GM12874 (cell line): ENCODE measurements around the gene PACRG.

Source experiments
- TF ChIP-seq, protein P1 (sequence below): IDR thresholded peaks from 2 replicates; pipeline ENCODE4 v1.5.1; 2011; ENCODE audit warnings: low read depth, mild to moderate bottlenecking, control low read depth, low read length, moderate library complexity; ENCODE audit not compliant: insufficient read depth

PACRG gene

DNA sequence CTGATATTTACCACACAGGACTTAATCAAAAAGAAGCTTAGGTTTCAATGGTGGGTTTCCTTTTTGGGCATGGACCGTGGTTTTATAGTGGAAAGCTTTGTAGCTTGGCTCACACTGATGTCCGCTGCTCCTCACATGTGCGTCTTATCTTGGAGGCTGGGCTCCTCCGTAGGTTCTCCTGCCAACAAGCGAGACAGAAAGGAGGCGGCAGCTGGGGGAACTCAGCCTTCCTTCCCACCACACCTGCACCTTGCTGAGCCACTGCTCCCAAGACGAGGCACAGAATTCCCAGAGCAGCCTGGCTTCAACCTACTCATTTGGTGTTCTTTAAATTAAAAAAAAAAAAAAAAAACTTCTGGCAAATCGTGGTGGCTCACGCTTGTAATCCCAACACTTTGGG, 451.3 kb downstream of the PACRG start:
- TF ChIP-seq, protein P1, sequence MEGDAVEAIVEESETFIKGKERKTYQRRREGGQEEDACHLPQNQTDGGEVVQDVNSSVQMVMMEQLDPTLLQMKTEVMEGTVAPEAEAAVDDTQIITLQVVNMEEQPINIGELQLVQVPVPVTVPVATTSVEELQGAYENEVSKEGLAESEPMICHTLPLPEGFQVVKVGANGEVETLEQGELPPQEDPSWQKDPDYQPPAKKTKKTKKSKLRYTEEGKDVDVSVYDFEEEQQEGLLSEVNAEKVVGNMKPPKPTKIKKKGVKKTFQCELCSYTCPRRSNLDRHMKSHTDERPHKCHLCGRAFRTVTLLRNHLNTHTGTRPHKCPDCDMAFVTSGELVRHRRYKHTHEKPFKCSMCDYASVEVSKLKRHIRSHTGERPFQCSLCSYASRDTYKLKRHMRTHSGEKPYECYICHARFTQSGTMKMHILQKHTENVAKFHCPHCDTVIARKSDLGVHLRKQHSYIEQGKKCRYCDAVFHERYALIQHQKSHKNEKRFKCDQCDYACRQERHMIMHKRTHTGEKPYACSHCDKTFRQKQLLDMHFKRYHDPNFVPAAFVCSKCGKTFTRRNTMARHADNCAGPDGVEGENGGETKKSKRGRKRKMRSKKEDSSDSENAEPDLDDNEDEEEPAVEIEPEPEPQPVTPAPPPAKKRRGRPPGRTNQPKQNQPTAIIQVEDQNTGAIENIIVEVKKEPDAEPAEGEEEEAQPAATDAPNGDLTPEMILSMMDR: no peak

GRCh38 chr6:163179721-163180120, 451.9 kb downstream of the PACRG start:
- TF ChIP-seq, protein P1: no peak

DNA sequence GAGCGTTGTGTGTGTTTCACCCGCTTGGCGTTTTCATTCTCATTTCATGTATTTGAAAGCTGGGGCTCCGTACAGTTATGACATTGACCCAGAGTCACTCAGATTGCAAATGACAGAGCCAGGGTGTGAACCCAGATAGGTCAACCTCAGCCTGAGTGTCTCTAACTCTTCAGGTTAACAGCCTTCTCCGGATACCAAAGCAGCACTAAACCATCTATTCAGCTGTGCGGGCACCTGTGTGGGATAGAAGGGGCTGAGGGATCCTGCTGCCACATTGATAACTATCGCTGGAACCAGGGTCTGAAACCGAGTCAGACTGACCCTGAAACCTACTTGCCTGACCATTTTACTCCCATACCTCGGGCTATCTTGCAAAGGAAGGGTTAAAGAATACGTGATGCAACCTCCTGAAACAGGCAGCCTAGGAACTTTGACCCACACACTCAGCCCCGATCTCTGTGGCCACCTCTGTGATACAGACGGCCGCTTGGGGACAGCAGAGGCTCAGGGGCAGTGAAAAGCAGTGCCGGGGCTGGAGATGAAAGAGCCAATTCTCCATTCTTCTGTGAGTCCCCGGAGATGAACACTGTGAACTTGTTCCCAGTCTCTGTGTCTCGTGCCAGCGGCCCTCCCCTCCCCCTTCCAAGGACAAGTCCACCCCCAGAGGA, 453.2 kb downstream of the PACRG start:
- TF ChIP-seq, protein P1: 0 out of 2 replicates have a peak, but pooled peaks have one; percentile 25

DNA sequence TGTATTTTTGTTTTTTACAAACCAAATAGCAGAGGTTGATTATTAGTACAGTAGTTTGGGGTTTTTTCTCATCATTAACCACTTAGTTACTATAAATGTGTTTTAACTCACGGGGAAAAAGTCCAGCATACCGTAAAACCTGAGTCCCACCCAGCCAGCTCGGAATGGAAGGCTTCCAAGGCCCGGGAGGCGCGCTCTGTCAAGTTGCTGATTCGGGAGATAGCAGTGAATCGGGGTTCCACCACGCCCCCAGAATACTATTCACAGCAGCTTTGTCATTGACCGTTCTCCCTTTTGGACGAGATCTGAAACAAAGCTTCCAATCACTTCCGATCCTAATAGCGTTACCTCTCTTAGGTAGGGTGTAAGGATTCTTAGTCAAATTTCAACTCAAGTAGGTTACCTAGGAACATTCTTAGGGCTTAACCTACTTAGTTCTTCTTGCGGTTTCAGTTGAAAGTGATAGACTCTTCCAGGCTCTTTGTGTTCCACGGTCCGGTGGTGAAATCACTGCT, 453.9 kb downstream of the PACRG start:
- TF ChIP-seq, protein P1: no peak

GRCh38 chr6:163182696-163183095, 454.9 kb downstream of the PACRG start:
- TF ChIP-seq, protein P1: no peak

DNA sequence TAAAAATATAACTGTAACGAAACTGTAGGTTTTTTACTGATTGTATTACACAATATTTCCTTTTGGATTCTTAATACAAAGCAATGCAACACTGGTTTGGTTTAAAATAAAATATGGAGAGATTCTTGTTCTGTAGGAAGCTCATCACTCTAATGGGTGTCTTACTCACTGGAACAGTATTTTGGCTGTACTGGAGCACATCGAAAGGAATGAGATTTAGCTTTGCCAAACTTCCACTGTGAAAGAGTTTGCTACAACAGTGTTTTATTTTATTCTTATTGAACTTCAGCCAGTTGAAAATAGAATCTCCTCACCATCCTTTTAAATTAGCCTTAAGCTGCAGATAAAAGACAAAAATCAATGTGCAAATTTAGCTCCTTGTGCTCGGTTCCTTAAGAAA, 456.0 kb downstream of the PACRG start:
- TF ChIP-seq, protein P1: no peak

DNA sequence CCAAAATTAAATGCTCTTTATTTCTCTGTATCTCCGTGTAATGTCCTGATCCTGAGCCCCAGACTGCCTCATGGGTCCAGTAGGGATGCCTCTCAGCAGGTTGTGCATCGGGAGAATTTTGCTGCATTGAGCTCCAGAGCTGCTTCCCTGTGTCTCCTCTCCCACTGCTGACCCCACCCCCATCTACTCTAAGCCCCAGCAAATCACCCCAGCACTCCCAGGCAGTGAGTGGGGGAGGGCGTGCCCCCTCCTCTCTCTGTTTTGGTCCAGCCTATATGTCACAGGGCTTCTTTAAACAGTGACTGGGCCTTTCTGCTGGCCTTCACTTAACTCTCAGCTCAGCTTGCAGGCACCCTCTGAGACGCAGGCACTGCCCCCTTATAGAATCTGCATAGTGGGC, 458.0 kb downstream of the PACRG start:
- TF ChIP-seq, protein P1: no peak
